ENCODE results near the gene C19orf67. TPM values are rescaled to one million over a fixed set of nuclear protein-coding genes. Genes with fewer than 3 reads are reported as not detected.

C19orf67 gene
- total and polyA plus RNA-seq, 2 donors from 2014 or later: not detected

DNA sequence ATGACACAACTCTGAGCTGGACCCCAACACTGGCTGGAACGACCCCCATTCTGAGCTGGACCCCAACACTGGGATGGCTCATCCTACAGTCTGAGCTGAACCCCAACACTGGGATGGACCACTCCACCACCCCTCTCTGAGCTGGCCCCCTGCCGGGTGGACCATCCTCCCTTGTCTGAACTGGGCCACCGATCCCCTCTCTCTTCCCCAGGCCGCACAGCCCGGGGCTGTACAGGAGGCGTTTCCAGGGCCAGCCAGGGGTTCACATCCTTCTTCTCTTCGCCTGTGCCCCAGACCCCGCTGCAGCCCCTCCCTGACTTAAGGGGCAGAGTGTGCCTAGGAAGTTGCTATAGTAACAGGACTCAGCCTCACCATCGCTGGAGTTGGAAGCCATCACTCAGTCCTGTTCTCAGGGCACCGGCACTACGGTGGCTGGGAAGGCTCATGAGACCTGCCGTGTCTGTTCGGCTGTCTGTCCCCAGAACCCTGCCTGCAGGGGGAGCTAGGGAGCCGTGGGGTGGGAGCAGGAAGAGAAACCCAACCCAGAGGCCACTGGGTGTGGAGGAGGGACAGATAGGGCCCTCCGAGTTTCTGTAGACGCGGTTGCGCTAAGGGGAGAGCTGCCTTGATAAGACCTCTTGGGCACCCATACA, 28.3 kb upstream of the C19orf67 start:
- Histone ChIP-seq H3K27me3 (ENCODE audit: control insufficient read depth, insufficient read depth, low read length) (no peaks in the 10 kb centered on the region), H3K4me1 (ENCODE audit: control insufficient read depth in 2 of 3, insufficient read depth in 2 of 3, low read depth in 1 of 3, low read length in 3 of 3) (peaks cover 0 to 39% (median 27%) of the 10 kb centered on the region in 3 donors), H3K9ac (ENCODE audit: low read length in 3 of 3) (peak overlapping the region in 1 of 3 donors; percentile 58), H3K36me3 (ENCODE audit: control insufficient read depth in 2 of 3, insufficient read depth in 3 of 3, low read length in 3 of 3) (no peaks in the 10 kb centered on the region), H3K9me3 (ENCODE audit: control insufficient read depth in 2 of 3, insufficient read depth in 1 of 3, low read length in 3 of 3) (no peaks in the 10 kb centered on the region), H3K4me3 (ENCODE audit: low read length in 3 of 3) (no peak overlapping the region), H3K27ac (ENCODE audit: low read depth in 2 of 2, low read length in 2 of 2) (peak overlapping the region; percentile 78 to 80)
- DNase-seq (no peak), FAIRE-seq (no peak)
- intact Hi-C loops (cut with DNase I): no loop called here
- no peak for TF ChIP-seq CTCF (IDR thresholded peaks at IDR 0.05; ENCODE audit: borderline replicate concordance, extremely low read depth, insufficient read depth)

DNA sequence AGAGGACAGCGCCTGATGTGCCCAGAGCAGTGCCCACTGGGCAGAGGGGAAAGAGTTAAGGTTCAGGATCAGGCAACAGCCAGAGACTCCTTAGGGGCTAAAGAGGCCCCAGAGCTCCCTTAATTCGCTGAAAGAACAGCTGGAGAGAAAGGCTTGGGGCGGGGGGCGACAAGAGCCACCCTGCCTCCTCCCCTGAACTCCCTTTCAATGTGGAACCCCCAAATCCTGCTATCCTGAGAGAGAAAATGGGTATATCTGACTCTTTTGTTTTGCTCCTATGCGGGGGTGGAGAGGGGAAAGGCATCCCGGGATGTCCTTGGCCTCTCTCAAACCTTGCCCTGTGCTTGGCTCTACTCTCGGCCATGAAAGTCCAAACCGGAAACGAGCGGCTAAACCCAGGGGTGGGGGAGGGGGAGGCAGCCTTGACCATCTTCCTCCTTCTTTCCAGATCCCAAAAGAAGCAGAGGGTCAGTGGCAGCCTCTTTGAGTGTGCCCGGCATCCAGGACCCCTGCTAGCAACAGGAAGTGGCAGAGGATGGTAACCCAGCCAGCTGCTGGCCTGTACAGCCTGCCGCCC, 27.3 kb upstream of the C19orf67 start:
- H3K36me3 ChIP-seq (ENCODE audit: control insufficient read depth in 2 of 3, insufficient read depth in 3 of 3, low read length in 3 of 3): peaks cover 0 to 2% (median 0%) of the 10 kb centered on the region in 3 donors
- H3K4me3 ChIP-seq (ENCODE audit: low read length in 3 of 3): peak overlapping the region in 1 of 3 donors; percentile 13
- no peak for FAIRE-seq
- peak in 2 of 5 donors; percentile 72 to 84 for DNase-seq
- H3K9ac ChIP-seq (ENCODE audit: low read length in 3 of 3): peak overlapping the region in 1 of 3 donors; percentile 58
- peaks cover 0 to 34% (median 20%) of the 10 kb centered on the region in 3 donors for H3K4me1 ChIP-seq (ENCODE audit: control insufficient read depth in 2 of 3, insufficient read depth in 2 of 3, low read depth in 1 of 3, low read length in 3 of 3)
- intact Hi-C loops (cut with DNase I): no loop called here
- H3K27me3 ChIP-seq (ENCODE audit: control insufficient read depth, insufficient read depth, low read length): no peaks in the 10 kb centered on the region
- H3K27ac ChIP-seq (ENCODE audit: low read depth in 2 of 2, low read length in 2 of 2): peak overlapping the region; percentile 78 to 80
- no peak for TF ChIP-seq CTCF (IDR thresholded peaks at IDR 0.05; ENCODE audit: borderline replicate concordance, extremely low read depth, insufficient read depth)
- H3K9me3 ChIP-seq (ENCODE audit: control insufficient read depth in 2 of 3, insufficient read depth in 1 of 3, low read length in 3 of 3): no peaks in the 10 kb centered on the region

- peak overlapping the region in 1 of 3 donors; percentile 13 for H3K4me3 ChIP-seq (ENCODE audit: low read length in 3 of 3)
- H3K27ac ChIP-seq (ENCODE audit: low read depth in 2 of 2, low read length in 2 of 2): peak overlapping the region; percentile 30 to 80
- no peaks in the 10 kb centered on the region for H3K9me3 ChIP-seq (ENCODE audit: control insufficient read depth in 2 of 3, insufficient read depth in 1 of 3, low read length in 3 of 3)
- no peaks in the 10 kb centered on the region for H3K27me3 ChIP-seq (ENCODE audit: control insufficient read depth, insufficient read depth, low read length)
- H3K9ac ChIP-seq (ENCODE audit: low read length in 3 of 3): peak overlapping the region in 2 of 3 donors; percentile 31 to 58
- TF ChIP-seq CTCF (IDR thresholded peaks at IDR 0.05; ENCODE audit: borderline replicate concordance, extremely low read depth, insufficient read depth): no peak
- peaks cover 0 to 2% (median 0%) of the 10 kb centered on the region in 3 donors for H3K36me3 ChIP-seq (ENCODE audit: control insufficient read depth in 2 of 3, insufficient read depth in 3 of 3, low read length in 3 of 3)
- DNase-seq (no peak), FAIRE-seq (no peak)
- peaks cover 0 to 35% (median 20%) of the 10 kb centered on the region in 3 donors for H3K4me1 ChIP-seq (ENCODE audit: control insufficient read depth in 2 of 3, insufficient read depth in 2 of 3, low read depth in 1 of 3, low read length in 3 of 3)
- intact Hi-C loops (cut with DNase I): no loop called here
These were observed 26.6 kb upstream of the C19orf67 start for GRCh38 chr19:14112051-14112808.
